Right lobe of liver (tissue), 4 donors: Measurements from ENCODE around the gene C16orf46.

Experiments
- POLR2A ChIP-seq: fragments of 450-650 bp; IDR thresholded peaks from one replicate; pipeline ENCODE4 v1.6.1; 2017; ENCODE audit warnings: antibody characterized with exemption, mild to moderate bottlenecking
- TF ChIP-seq, protein P1 (sequence below), 4 donors: fragments of 200-600 bp in 3 of 4; fragments of 450-650 bp in 1 of 4; IDR thresholded peaks; one replicate each; pipeline versions ENCODE4 v1.5.1 to v1.8.0; 2016 to 2022; ENCODE audit warnings: antibody characterized with exemption in 4 of 4, mild to moderate bottlenecking in 2 of 4
- donor health status: DM: no; HTN: no; CAD: no.
- donor health status: DM: no; HTN: no; CAD: no.
- donor health status: DM: no; HTN: yes; CAD: no.

GRCh38 chr16:81123092-81123852 lies 46.2 kb upstream of the C16orf46 start:
- TF ChIP-seq, protein P1, sequence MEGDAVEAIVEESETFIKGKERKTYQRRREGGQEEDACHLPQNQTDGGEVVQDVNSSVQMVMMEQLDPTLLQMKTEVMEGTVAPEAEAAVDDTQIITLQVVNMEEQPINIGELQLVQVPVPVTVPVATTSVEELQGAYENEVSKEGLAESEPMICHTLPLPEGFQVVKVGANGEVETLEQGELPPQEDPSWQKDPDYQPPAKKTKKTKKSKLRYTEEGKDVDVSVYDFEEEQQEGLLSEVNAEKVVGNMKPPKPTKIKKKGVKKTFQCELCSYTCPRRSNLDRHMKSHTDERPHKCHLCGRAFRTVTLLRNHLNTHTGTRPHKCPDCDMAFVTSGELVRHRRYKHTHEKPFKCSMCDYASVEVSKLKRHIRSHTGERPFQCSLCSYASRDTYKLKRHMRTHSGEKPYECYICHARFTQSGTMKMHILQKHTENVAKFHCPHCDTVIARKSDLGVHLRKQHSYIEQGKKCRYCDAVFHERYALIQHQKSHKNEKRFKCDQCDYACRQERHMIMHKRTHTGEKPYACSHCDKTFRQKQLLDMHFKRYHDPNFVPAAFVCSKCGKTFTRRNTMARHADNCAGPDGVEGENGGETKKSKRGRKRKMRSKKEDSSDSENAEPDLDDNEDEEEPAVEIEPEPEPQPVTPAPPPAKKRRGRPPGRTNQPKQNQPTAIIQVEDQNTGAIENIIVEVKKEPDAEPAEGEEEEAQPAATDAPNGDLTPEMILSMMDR (IDR thresholded peaks at IDR 0.05), result no peak
- no peak for TF ChIP-seq POLR2A
